ENCODE results near the gene TCFL5.

GRCh38 chr20:62817975-62818591, 43.5 kb downstream of the TCFL5 start:
- TF ChIP-seq CTCF (IDR thresholded peaks at IDR 0.05; ENCODE audit: borderline replicate concordance, extremely low read depth, low read length, poor library complexity, severe bottlenecking) (no peak), EZH2 (IDR thresholded peaks at IDR 0.05; ENCODE audit: borderline replicate concordance, low read depth, low read length, severe bottlenecking) (no peak)

Data from DND-41 (cell line).